ENCODE measurements around the gene NELFE.
A peak's percentile ranks its signal among the peaks of the same experiment; 100 is the strongest.

GRCh38 chr6:31952140-31952805 is 6.5 kb downstream of the NELFE start:
- peak in 2 of 3 experiments; percentile 75 to 76 for TF ChIP-seq CTCF (optimal IDR thresholded peaks at IDR 0.05 in 1 of 3, IDR thresholded peaks at IDR 0.05 in 1 of 3, conservative IDR thresholded peaks at IDR 0.05 in 1 of 3; ENCODE audit: extremely low read depth in 1 of 3, insufficient read depth in 2 of 3, low read length in 3 of 3)
- TF ChIP-seq EZH2 (IDR thresholded peaks at IDR 0.05; ENCODE audit: low read length): no peak

All from keratinocyte (primary cell).